ENCODE measurements around the gene IGSF23.

- TF ChIP-seq CTCF (IDR thresholded peaks at IDR 0.05) (no peak), POLR2A (IDR thresholded peaks at IDR 0.05) (no peak)
These were observed 950 bp downstream of the IGSF23 start for GRCh38 chr19:44614313-44614712.
